Fibroblast of mammary gland (primary cell): ENCODE results near the gene NCKAP5L.

ENCODE experiments used
- DNase-seq: peaks from one replicate; pipeline ENCODE4 v3.0.0-alpha.2; 2010; ENCODE audit warnings: low read depth
- H3K4me3 ChIP-seq: 2 replicates; pipeline ENCODE4 v1.5.1; 2011; ENCODE audit warnings: low read depth, mild to moderate bottlenecking, low read length, moderate library complexity; ENCODE audit not compliant: control insufficient read depth
- TF ChIP-seq, protein P1 (sequence below): conservative IDR thresholded peaks from 2 replicates; pipeline ENCODE4 v1.5.1; 2011; ENCODE audit warnings: low read depth, low read length, inconsistent platforms; ENCODE audit not compliant: control insufficient read depth, insufficient read depth

NCKAP5L gene

DNA sequence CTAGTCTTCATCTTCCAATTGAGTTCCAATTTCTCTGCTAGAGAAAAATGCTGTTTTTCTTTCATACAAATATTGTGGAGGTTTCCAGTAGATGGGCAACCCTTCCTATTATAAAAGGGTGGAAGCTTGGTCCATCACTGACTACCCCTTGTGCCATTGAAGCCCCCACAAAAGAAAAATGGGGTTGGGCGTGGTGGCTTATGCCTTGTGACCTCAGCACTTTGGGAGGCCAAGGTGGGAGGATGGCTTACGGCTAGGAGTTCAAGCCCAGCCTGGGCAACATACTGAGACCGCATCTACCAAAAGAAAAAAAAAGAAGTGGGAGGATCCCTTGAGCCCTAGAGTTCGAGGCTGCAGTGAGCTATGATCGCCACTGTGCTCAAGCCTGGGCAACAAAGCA is 22.8 kb downstream of the NCKAP5L start:
- no peak for DNase-seq
- no peak overlapping the region for H3K4me3 ChIP-seq
- TF ChIP-seq, protein P1, sequence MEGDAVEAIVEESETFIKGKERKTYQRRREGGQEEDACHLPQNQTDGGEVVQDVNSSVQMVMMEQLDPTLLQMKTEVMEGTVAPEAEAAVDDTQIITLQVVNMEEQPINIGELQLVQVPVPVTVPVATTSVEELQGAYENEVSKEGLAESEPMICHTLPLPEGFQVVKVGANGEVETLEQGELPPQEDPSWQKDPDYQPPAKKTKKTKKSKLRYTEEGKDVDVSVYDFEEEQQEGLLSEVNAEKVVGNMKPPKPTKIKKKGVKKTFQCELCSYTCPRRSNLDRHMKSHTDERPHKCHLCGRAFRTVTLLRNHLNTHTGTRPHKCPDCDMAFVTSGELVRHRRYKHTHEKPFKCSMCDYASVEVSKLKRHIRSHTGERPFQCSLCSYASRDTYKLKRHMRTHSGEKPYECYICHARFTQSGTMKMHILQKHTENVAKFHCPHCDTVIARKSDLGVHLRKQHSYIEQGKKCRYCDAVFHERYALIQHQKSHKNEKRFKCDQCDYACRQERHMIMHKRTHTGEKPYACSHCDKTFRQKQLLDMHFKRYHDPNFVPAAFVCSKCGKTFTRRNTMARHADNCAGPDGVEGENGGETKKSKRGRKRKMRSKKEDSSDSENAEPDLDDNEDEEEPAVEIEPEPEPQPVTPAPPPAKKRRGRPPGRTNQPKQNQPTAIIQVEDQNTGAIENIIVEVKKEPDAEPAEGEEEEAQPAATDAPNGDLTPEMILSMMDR, result no peak

DNA sequence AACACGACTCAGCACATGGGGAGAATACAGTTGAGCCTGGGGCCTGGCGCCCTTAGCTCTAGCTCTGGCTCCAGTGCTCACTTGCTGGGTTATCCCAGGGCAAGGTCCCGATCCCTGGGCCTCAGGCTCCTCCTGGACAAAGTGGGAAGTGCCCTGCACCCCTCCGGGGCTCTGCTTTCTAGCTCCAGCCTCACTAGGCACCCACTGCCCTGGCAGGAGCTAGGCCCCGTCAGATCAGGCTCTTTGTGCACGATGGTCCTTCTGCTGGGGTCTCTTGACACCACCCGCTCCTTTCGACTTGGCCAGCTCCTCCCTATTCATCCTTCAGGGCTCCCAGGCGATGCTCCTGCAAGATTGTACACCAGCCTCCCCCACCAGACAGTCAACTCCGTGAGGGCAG is 23.4 kb downstream of the NCKAP5L start:
- H3K4me3 ChIP-seq, result no peak overlapping the region
- TF ChIP-seq, protein P1, result no peak
- DNase-seq, result no peak

DNA sequence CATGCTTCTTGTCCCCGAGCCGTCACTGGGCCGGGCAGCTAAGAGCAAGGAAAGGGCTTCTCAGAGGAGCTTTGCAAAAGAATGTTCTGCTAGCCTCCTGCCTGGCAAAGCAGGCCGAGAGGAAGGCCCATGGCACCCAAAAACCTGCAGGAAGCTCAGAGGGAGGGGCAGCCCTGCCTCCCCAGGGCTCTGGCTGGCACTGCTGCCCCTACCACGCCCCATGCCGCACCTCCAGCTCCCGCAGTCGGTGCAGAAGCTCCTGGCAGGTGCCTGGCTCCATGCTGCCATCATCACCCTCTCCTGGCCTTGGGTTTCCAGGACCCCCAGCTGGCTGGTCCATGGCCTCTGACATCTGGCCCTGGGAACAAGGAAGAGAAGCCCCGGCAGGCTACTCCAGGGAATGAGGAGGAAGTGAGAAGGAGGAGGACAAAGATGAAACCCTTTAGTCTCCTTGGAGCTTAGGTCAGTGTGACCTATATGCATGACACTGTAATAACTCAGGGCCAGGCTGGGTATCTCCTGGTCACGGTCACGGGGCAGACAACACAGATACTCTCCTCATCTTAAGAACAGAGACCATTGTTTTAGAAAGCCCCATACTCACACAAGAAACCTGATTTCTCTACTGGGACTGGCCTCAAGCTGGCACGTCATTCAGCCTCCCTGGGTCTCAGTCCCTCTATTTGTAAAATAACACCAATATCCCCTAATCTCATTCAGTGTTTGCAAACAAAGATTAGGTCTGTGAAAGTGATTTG is 24.3 kb downstream of the NCKAP5L start:
- TF ChIP-seq, protein P1, result no peak
- no peak for DNase-seq
- no peak overlapping the region for H3K4me3 ChIP-seq

DNA sequence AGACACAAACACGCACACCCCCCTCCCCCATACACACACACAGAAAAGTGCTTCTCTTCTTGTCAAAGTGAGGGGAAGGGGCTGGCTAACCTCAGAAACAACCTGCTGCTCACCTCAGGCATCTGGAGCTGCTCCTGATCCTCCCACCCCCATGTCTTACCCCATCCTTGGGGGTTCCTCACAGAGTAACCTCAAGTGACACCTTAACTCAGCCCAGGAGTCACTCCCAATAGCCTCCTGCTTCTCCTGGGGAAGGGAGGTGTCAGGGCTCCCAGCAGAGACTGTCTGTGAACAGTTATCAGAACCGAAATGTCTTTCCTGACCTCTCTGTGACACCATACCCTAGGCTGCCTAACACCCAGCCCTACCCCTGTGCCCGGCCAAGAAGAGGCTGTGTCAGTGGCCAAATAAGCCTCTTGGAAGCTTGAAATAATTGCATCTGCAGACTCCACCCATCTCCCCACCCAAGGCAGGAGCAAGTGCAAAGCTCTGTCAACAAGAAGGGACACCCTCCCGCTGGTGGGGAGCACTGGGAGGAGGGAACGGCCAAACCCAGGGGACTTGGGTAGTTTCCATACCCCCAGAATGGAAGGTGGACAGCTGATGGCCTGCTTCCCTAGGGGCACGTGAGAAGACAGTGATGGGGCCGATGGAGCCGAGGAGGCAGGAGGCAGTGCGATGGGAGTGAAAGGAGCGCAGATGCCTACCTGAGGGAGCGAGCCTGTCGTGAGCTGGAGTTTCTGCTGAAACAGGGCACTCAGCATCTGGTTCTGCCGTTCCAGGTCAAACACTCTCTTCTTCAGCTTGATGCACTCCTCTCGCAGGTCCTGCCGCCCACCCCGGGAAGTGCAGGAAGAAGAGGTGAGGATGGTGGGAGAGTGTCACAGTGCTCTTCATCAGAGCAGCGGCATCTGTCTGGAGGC is 26.8 kb downstream of the NCKAP5L start:
- no peak for DNase-seq
- no peak overlapping the region for H3K4me3 ChIP-seq
- TF ChIP-seq, protein P1, result no peak

DNA sequence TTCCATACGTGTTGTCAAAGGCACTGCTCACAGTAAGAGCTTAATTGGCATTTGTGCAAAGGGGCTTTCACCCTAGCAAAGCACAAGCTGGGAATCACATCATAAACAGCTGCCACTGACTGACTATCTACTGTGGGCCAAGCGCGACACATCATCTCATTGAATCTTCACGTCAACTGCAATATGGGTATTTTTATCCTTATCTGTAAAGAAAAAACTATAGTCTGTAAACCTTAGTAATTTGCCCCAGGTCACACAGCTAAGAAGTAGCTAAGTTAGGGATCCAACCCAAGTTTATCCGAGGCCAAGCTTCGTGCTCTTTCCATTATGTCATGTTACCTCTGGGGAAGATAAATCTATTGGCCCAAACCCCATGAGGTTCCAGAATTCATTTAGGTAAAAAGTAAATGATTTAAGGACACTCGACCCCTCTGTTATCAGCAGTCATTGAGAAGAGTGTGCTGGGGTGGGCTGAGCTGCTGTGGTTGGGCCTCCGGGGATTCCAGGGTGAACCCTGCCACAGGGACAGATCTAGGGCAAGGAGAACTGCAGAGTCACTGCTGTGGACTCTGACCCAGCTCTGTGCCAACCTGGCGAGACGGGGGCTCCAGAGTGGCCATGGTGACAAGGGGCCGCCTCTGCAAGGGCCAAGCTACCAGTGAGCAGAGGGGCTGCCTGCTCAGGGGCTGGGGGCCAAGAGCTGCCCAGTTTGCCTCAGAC is 27.6 kb downstream of the NCKAP5L start:
- DNase-seq, result no peak
- TF ChIP-seq, protein P1, result no peak
- no peak overlapping the region for H3K4me3 ChIP-seq

DNA sequence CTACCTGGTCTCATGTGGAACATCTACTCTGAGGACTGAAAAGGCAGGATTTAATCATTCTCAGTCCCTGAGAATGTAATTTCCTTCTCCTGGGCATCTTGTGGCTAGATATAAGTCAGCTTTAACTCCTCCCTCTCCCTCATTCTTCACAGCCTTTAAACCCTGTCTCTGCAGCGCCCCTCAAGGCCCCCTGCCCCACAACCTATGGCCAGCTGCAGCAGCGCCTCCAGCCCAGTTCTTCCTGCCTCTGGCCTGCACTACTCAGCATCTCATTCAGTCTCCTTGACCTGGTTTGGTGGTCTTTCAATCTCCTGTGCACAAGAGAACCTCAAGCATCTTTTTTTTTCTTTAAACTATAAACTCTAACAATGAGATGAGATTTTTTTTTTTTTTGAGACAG is 29.3 kb downstream of the NCKAP5L start:
- H3K4me3 ChIP-seq, result no peak overlapping the region
- no peak for DNase-seq
- TF ChIP-seq, protein P1, result no peak
